Measurements from ENCODE around the gene SMC5. TPM values are rescaled to one million over a fixed set of nuclear protein-coding genes. Genes with fewer than 3 reads are reported as not detected.

The SMC5 gene
- total RNA-seq (2014; rRNA removed; shearing (Covaris generic); ENCODE audit: low replicate concordance), result 18.8 and 42.8 TPM in 2 replicates

DNA sequence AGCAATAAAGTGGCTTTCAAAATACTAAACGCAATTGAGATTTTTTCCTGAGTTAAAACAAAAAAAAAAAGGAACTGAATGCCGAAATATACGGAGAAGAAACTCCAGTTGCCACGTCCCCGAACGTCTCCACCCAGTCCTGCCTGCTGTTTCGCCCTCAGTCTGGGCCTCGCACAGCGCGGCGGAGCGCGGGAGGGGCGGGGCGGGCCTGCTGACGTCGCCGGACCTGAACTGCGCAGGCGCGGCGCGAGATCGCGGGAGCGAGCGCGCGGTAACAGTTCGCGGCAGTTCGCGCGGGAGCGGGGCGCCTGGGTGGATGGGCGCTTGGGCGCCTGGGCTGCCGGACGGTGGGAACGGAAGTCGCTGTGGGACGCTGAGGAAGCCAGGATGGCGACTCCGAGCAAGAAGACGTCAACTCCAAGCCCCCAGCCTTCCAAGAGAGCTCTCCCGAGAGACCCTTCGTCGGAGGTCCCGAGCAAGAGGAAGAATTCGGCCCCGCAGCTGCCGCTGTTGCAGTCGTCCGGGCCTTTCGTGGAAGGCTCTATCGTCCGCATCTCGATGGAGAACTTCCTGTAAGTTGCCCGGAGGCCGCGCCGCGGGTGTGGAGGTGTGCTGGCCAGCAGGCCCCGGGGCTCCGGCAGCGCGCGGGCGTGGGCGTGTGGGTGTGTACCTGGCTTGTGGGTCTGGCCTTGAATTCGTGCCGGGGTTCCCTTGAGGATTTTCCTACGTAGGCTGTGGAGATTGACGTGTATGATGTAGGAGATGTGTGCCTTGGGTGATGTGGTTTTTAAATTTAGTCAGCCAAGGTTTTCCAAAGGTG is at the start of gene SMC5:
TSS of gene SMC5 (plus strand) at position 287 of the 820 bp plus-strand sequence. CDS start at position 388, 101 bp downstream.
- no peaks in the 10 kb centered on the region for H3K9me2 ChIP-seq (replicated peaks; ENCODE audit: insufficient read depth, low read length)
- peak within 1 kb of the TSS; percentile 94 for H3K4me3 ChIP-seq (ENCODE audit: low read length)
- H4K20me1 ChIP-seq (ENCODE audit: insufficient read depth, low read depth, low read length), result peaks cover 25% of the 10 kb centered on the region
- H3K27me3 ChIP-seq (ENCODE audit: low read length), result no peaks in the 10 kb centered on the region
- H3K4me1 ChIP-seq (ENCODE audit: low read length), result peaks cover 42% of the 10 kb centered on the region
- H3K36me3 ChIP-seq (ENCODE audit: insufficient read depth, low read length), result peaks cover 35% of the 10 kb centered on the region; the same call in 1 of the 2 replicates
- no peaks in the 10 kb centered on the region for H3K9me3 ChIP-seq (ENCODE audit: low read length)
- H3K27ac ChIP-seq (ENCODE audit: low read length), result peak within 1 kb of the TSS; percentile 48
- H3K79me2 ChIP-seq (ENCODE audit: low read length), result peaks cover 51% of the 10 kb centered on the region
- peak within 1 kb of the TSS; percentile 90 for H3K9ac ChIP-seq (ENCODE audit: low read length)
- DNase-seq, result peak; percentile 96
- peak within 1 kb of the TSS; percentile 97 for H2AFZ ChIP-seq (ENCODE audit: low read length)
- peak within 1 kb of the TSS; percentile 84 for H3K4me2 ChIP-seq (ENCODE audit: low read depth, low read length, poor library complexity, severe bottlenecking)

DNA sequence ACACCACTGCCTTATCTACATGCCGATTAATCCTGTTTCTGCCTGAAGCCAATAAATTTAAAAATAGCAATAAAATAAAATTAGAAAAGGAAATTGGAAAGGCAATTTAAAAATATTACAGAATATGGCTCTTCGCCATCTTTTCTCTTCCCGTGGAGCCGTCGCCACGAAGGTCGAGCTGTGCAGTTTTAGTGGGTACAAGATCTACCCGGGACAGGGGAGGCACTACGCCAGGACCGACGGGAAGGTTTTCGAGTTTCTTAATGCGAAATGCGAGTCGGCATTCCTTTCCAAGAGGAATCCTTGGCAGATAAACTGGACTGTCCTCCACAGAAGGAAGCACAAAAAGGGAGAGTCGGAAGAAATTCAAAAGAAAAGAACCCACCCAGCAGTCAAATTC is 41.7 kb upstream of the SMC5 start:
- Histone ChIP-seq H3K4me3 (ENCODE audit: low read length) (no peak overlapping the region), H3K27me3 (ENCODE audit: low read length) (no peaks in the 10 kb centered on the region), H2AFZ (ENCODE audit: low read length) (no peak overlapping the region), H3K9me3 (ENCODE audit: low read length) (no peaks in the 10 kb centered on the region), H3K36me3 (ENCODE audit: insufficient read depth, low read length) (no peaks in the 10 kb centered on the region), H3K9ac (ENCODE audit: low read length) (no peak overlapping the region), H3K9me2 (replicated peaks; ENCODE audit: insufficient read depth, low read length) (no peaks in the 10 kb centered on the region), H3K4me1 (ENCODE audit: low read length) (no peaks in the 10 kb centered on the region), H3K79me2 (ENCODE audit: low read length) (no peaks in the 10 kb centered on the region), H3K27ac (ENCODE audit: low read length) (no peak overlapping the region), H3K4me2 (ENCODE audit: low read depth, low read length, poor library complexity, severe bottlenecking) (no peak overlapping the region), H4K20me1 (ENCODE audit: insufficient read depth, low read depth, low read length) (no peaks in the 10 kb centered on the region)
- no peak for DNase-seq

DNA sequence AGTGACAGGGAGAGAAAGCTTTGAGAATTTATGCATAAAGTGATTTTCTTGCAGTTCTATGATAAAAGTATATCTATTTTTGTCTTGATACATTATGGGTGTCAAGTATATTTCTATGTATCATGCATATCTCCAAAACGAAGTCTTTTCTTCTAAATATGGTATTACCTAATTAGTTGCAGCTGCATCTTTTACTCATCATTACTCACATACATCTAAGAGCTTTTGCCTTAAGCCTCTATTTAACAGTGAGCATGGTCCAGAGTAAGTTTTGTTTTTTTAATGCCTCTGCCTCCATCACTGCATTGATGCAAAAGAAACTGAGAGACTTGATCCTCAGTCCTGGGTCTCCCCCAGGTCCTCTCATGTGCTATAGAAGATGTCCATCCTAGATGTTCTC is 40.0 kb upstream of the SMC5 start:
- Histone ChIP-seq H3K79me2 (ENCODE audit: low read length) (no peaks in the 10 kb centered on the region), H3K4me2 (ENCODE audit: low read depth, low read length, poor library complexity, severe bottlenecking) (no peak overlapping the region), H3K27me3 (ENCODE audit: low read length) (no peaks in the 10 kb centered on the region), H4K20me1 (ENCODE audit: insufficient read depth, low read depth, low read length) (no peaks in the 10 kb centered on the region), H3K4me3 (ENCODE audit: low read length) (no peak overlapping the region), H3K9me3 (ENCODE audit: low read length) (no peaks in the 10 kb centered on the region), H3K4me1 (ENCODE audit: low read length) (no peaks in the 10 kb centered on the region), H3K9ac (ENCODE audit: low read length) (no peak overlapping the region), H3K9me2 (replicated peaks; ENCODE audit: insufficient read depth, low read length) (no peaks in the 10 kb centered on the region), H2AFZ (ENCODE audit: low read length) (no peak overlapping the region), H3K36me3 (ENCODE audit: insufficient read depth, low read length) (no peaks in the 10 kb centered on the region), H3K27ac (ENCODE audit: low read length) (no peak overlapping the region)
- DNase-seq, result no peak

DNA sequence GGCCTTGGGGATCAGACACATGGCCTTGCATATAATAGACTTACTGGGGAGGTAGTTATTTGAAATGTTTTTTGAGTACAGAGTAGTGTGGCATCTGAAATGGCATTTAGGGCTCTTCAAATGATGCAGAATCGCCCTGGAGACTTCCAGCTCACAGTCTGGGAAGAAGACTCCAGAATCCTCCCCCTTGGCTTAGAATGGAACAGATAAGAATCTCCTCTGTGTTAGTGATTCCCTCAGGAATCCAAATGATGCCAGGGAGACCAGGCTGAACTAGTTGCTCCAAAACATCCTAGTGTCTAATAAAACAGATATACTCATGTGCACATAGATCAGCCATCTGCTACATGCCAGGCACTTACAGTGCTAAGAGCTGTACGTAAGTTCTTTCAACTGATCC is 38.6 kb upstream of the SMC5 start:
- Histone ChIP-seq H2AFZ (ENCODE audit: low read length) (no peak overlapping the region), H3K9me2 (replicated peaks; ENCODE audit: insufficient read depth, low read length) (no peaks in the 10 kb centered on the region)

DNA sequence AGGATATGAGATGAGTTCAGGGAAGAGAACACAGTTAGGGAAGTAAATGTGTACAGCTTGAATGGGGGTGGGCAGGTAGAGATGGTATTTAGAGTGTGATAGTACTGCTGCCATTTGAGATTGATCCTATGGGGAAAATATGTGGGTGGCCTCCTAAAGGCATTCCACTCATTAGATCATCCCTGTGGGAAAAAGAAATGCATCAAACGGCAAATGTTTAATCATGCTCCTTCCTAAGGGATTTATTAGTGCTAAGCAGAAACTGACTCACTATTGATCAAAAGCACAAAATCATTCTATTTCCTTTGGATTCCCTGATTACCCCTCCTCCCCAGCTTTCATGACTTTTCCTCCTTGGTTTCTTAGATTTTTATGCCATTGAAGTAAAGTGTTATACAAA is 36.4 kb upstream of the SMC5 start:
- H3K4me1 ChIP-seq (ENCODE audit: low read length), result no peaks in the 10 kb centered on the region
- H2AFZ ChIP-seq (ENCODE audit: low read length), result no peak overlapping the region
- no peak for DNase-seq
- H3K27ac ChIP-seq (ENCODE audit: low read length), result no peak overlapping the region
- H3K9me3 ChIP-seq (ENCODE audit: low read length), result no peaks in the 10 kb centered on the region
- no peaks in the 10 kb centered on the region for H3K79me2 ChIP-seq (ENCODE audit: low read length)
- H3K4me3 ChIP-seq (ENCODE audit: low read length), result no peak overlapping the region
- H3K9ac ChIP-seq (ENCODE audit: low read length), result no peak overlapping the region
- no peak overlapping the region for H3K4me2 ChIP-seq (ENCODE audit: low read depth, low read length, poor library complexity, severe bottlenecking)
- H3K9me2 ChIP-seq (replicated peaks; ENCODE audit: insufficient read depth, low read length), result no peaks in the 10 kb centered on the region
- H3K36me3 ChIP-seq (ENCODE audit: insufficient read depth, low read length), result no peaks in the 10 kb centered on the region
- no peaks in the 10 kb centered on the region for H3K27me3 ChIP-seq (ENCODE audit: low read length)
- no peaks in the 10 kb centered on the region for H4K20me1 ChIP-seq (ENCODE audit: insufficient read depth, low read depth, low read length)

More for the DNA sequence above, 38.6 kb upstream of the SMC5 start:
- Histone ChIP-seq H3K9ac (ENCODE audit: low read length) (no peak overlapping the region), H3K27me3 (ENCODE audit: low read length) (no peaks in the 10 kb centered on the region), H3K4me1 (ENCODE audit: low read length) (no peaks in the 10 kb centered on the region), H4K20me1 (ENCODE audit: insufficient read depth, low read depth, low read length) (no peaks in the 10 kb centered on the region), H3K4me2 (ENCODE audit: low read depth, low read length, poor library complexity, severe bottlenecking) (no peak overlapping the region), H3K9me3 (ENCODE audit: low read length) (no peaks in the 10 kb centered on the region), H3K36me3 (ENCODE audit: insufficient read depth, low read length) (no peaks in the 10 kb centered on the region), H3K79me2 (ENCODE audit: low read length) (no peaks in the 10 kb centered on the region), H3K27ac (ENCODE audit: low read length) (no peak overlapping the region), H3K4me3 (ENCODE audit: low read length) (no peak overlapping the region)
- no peak for DNase-seq

DNA sequence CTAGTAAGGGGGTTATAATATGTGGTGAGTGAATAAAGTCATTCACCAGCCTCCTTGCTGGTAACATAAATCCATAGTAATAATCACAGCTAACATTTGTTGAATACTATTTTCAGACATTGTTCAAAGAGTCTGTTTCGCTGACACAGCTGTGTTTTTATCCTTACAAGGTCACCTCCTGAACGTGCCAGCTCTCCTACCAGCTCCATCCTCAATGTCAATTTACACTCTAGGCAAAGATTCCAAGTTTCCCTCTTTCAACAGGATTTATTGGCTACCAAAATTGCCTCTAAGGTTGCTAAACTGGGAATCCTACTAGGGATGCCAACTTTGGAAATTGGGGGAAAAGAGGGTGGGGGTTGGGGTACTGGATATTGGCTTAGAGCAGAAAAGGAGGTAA is 30.7 kb upstream of the SMC5 start:
- H3K4me1 ChIP-seq (ENCODE audit: low read length), result no peaks in the 10 kb centered on the region
- DNase-seq, result peak; percentile 27
- no peaks in the 10 kb centered on the region for H3K36me3 ChIP-seq (ENCODE audit: insufficient read depth, low read length)
- no peaks in the 10 kb centered on the region for H3K9me3 ChIP-seq (ENCODE audit: low read length)
- no peaks in the 10 kb centered on the region for H3K9me2 ChIP-seq (replicated peaks; ENCODE audit: insufficient read depth, low read length)
- H4K20me1 ChIP-seq (ENCODE audit: insufficient read depth, low read depth, low read length), result no peaks in the 10 kb centered on the region
- no peaks in the 10 kb centered on the region for H3K27me3 ChIP-seq (ENCODE audit: low read length)
- no peak overlapping the region for H3K27ac ChIP-seq (ENCODE audit: low read length)
- H3K4me3 ChIP-seq (ENCODE audit: low read length), result no peak overlapping the region
- no peak overlapping the region for H3K4me2 ChIP-seq (ENCODE audit: low read depth, low read length, poor library complexity, severe bottlenecking)
- H3K79me2 ChIP-seq (ENCODE audit: low read length), result no peaks in the 10 kb centered on the region
- H2AFZ ChIP-seq (ENCODE audit: low read length), result no peak overlapping the region
- H3K9ac ChIP-seq (ENCODE audit: low read length), result no peak overlapping the region

DNA sequence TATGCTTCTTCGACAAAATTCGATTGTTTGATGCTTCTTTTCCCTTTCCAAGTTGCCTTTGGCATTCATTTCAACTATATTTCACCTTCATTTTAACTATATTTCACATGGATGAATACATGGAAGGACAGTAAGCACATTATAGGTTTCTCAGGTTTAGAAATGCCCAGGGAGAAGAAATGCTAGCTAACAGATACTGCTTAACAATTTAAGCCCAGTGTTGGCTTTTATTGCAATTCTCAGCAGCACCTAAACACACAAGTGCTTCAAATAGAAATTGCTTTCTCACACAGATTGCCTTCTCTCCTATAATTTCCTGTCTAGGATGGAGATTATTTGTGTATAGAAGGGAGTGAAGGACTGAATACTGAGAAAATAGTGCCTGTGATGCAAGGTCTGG is 30.2 kb upstream of the SMC5 start:
- Histone ChIP-seq H3K4me2 (ENCODE audit: low read depth, low read length, poor library complexity, severe bottlenecking) (no peak overlapping the region), H3K4me1 (ENCODE audit: low read length) (no peaks in the 10 kb centered on the region), H3K36me3 (ENCODE audit: insufficient read depth, low read length) (no peaks in the 10 kb centered on the region), H3K4me3 (ENCODE audit: low read length) (no peak overlapping the region), H3K9me3 (ENCODE audit: low read length) (no peaks in the 10 kb centered on the region), H3K9me2 (replicated peaks; ENCODE audit: insufficient read depth, low read length) (no peaks in the 10 kb centered on the region), H3K27ac (ENCODE audit: low read length) (no peak overlapping the region), H3K79me2 (ENCODE audit: low read length) (no peaks in the 10 kb centered on the region), H2AFZ (ENCODE audit: low read length) (no peak overlapping the region), H4K20me1 (ENCODE audit: insufficient read depth, low read depth, low read length) (no peaks in the 10 kb centered on the region), H3K27me3 (ENCODE audit: low read length) (no peaks in the 10 kb centered on the region), H3K9ac (ENCODE audit: low read length) (no peak overlapping the region)
- peak; percentile 27 for DNase-seq

DNA sequence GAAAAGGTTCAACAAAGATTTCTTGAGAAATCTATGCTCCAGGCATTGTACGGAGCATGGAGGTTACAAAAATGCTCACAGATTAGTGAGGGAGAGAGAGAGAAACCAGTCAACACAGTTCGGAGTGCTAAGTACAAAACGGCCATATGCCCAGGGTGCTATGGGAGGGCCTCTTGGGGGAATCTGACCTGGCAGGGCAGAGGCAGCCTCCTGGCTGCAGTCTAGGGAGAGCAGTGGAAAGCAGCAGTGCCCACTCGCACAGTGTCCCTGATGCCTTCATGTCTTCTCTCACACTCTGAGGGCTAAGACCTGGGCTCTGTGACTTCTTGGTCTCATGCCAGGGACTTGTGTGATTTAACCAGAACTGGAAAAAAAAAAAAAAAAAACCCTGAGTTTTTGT is 29.8 kb upstream of the SMC5 start:
- no peaks in the 10 kb centered on the region for H3K4me1 ChIP-seq (ENCODE audit: low read length)
- H3K27ac ChIP-seq (ENCODE audit: low read length), result no peak overlapping the region
- H3K9me3 ChIP-seq (ENCODE audit: low read length), result no peaks in the 10 kb centered on the region
- no peak overlapping the region for H2AFZ ChIP-seq (ENCODE audit: low read length)
- H3K4me2 ChIP-seq (ENCODE audit: low read depth, low read length, poor library complexity, severe bottlenecking), result no peak overlapping the region
- no peaks in the 10 kb centered on the region for H3K79me2 ChIP-seq (ENCODE audit: low read length)
- H4K20me1 ChIP-seq (ENCODE audit: insufficient read depth, low read depth, low read length), result no peaks in the 10 kb centered on the region
- no peaks in the 10 kb centered on the region for H3K9me2 ChIP-seq (replicated peaks; ENCODE audit: insufficient read depth, low read length)
- no peak overlapping the region for H3K9ac ChIP-seq (ENCODE audit: low read length)
- DNase-seq, result peak; percentile 36
- no peak overlapping the region for H3K4me3 ChIP-seq (ENCODE audit: low read length)
- H3K27me3 ChIP-seq (ENCODE audit: low read length), result no peaks in the 10 kb centered on the region
- H3K36me3 ChIP-seq (ENCODE audit: insufficient read depth, low read length), result no peaks in the 10 kb centered on the region
